K562 (cell line): Measurements from ENCODE around the gene MYO6.

ENCODE experiments used
- CTCF ChIP-seq, 3 experiments: IDR thresholded peaks in 2 of 3; conservative IDR thresholded peaks in 1 of 3; 2 replicates each; pipeline ENCODE4 v1.5.1; 2011 to 2012; ENCODE audit warnings: low read length in 3 of 3, mild to moderate bottlenecking in 3 of 3, control low read depth in 2 of 3, improper control_type of control experiment in 1 of 3, inconsistent platforms in 1 of 3, low read depth in 1 of 3, mixed read lengths in 1 of 3, moderate library complexity in 1 of 3; ENCODE audit not compliant: insufficient read depth in 2 of 3
- NR2C1 ChIP-seq, 2 experiments: fragments of 450-650 bp; IDR thresholded peaks; 2 replicates each; pipeline ENCODE4 v1.6.1; 2017; ENCODE audit warnings: mild to moderate bottlenecking in 2 of 2, antibody characterized with exemption in 1 of 2, inconsistent platforms in 1 of 2, missing compliant biosample characterization in 1 of 2, missing genetic modification characterization in 1 of 2
- RNF2 ChIP-seq: sonication (generic); IDR thresholded peaks from 2 replicates; pipeline ENCODE4 v1.6.1; 2016
- TGIF2 ChIP-seq: sonication (generic); formaldehyde crosslinking; IDR thresholded peaks from 2 replicates; pipeline ENCODE4 v1.8.1; 2022; ENCODE audit warnings: mild to moderate bottlenecking, missing genetic modification reagents, moderate library complexity

GRCh38 chr6:75800708-75801505 is 51.9 kb downstream of the MYO6 start:
- TF ChIP-seq RNF2 (no peak), CTCF (IDR thresholded peaks at IDR 0.05 in 2 of 3, conservative IDR thresholded peaks at IDR 0.05 in 1 of 3; ENCODE audit: insufficient read depth in 2 of 3, low read depth in 1 of 3, low read length in 3 of 3) (no peak), TGIF2 (CRISPR knock-in tag) (no peak), NR2C1 (IDR thresholded peaks at IDR 0.05) (no peak), NR2C1 (tag; IDR thresholded peaks at IDR 0.05) (no peak)
